ENCODE results near the gene SLC2A5. TPM values are rescaled to one million over a fixed set of nuclear protein-coding genes. Genes with fewer than 3 reads are reported as not detected.

SLC2A5 gene
- total and polyA plus RNA-seq, 9 of the 15 experiments (the other 6 are each of a cell fraction or from before 2014, with no cell fraction given): 0.08 TPM; not detected in 8

GRCh38 chr1:9010781-9011323 lies 58.6 kb downstream of the SLC2A5 start (continued):
- TF ChIP-seq YY1 (IDR thresholded peaks at IDR 0.05; ENCODE audit: borderline replicate concordance in 1 of 3, control insufficient read depth in 1 of 3, extremely low read depth in 1 of 3, insufficient read depth in 3 of 3, insufficient read length in 1 of 3, insufficient replicate concordance in 2 of 3, low read depth in 1 of 3, low read length in 2 of 3) (no peak), ZNF589 (CRISPR knock-in tag; IDR thresholded peaks at IDR 0.05; ENCODE audit: low read depth) (no peak), MBD1 (CRISPR knock-in tag; IDR thresholded peaks at IDR 0.05) (no peak), MIER1 (IDR thresholded peaks at IDR 0.05; ENCODE audit: low read depth) (no peak), POLR2AphosphoS2 (IDR thresholded peaks at IDR 0.05; ENCODE audit: low read length) (no peak), HNRNPH1 (optimal IDR thresholded peaks at IDR 0.05; ENCODE audit: low read depth, low read length) (no peak)
